ENCODE data around the gene DCUN1D3.

GRCh38 chr16:20875355-20875650, 24.9 kb downstream of the DCUN1D3 start:
- TF ChIP-seq CTCF (IDR thresholded peaks at IDR 0.05) = no peak
- no peak for TF ChIP-seq POLR2A (IDR thresholded peaks at IDR 0.05)
